Upper lobe of right lung (tissue), 1 donor: ENCODE measurements around the gene ZNF213. TPM values are rescaled to one million over a fixed set of nuclear protein-coding genes. Genes with fewer than 3 reads are reported as not detected.
A peak's percentile ranks its signal among the peaks of the same experiment; 100 is the strongest.
"Not testable (repeated sequence)": the region's sequence is repeated elsewhere in the genome, so short reads cannot be mapped to it uniquely, and the experiment has no call there.

Experiments
- ATAC-seq: fragments of 200-7000 bp; cut with Tn5 transposase; one replicate; pipeline ENCODE4 v1.9.1; 2020; ENCODE audit warnings: mild to moderate bottlenecking, moderate library complexity
- DNase-seq: peaks from one replicate; pipeline ENCODE4 v3.0.0-alpha.2; 2020
- H3K27ac ChIP-seq: fragments of 200-600 bp; one replicate; pipeline ENCODE4 v1.8.0; 2022
- H3K27me3 ChIP-seq: fragments of 200-600 bp; one replicate; pipeline ENCODE4 v1.8.0; 2022; ENCODE audit warnings: mild to moderate bottlenecking
- H3K36me3 ChIP-seq: fragments of 200-600 bp; one replicate; pipeline ENCODE4 v1.8.0; 2022
- H3K4me1 ChIP-seq: fragments of 200-600 bp; one replicate; pipeline ENCODE4 v1.8.0; 2022
- H3K4me3 ChIP-seq: fragments of 200-600 bp; one replicate; pipeline ENCODE4 v1.8.0; 2022; ENCODE audit warnings: mild to moderate bottlenecking
- H3K9me3 ChIP-seq: fragments of 200-600 bp; one replicate; pipeline ENCODE4 v1.8.0; 2022
- intact Hi-C: fragments of 100-400 bp; cut with DNase I; formaldehyde crosslinking; loops from one replicate; pipeline ENCODE4 v1.11.0; 2022
- total RNA-seq: library from RNA; stranded (reverse); fragmentation: NEBNext Ultra II Directional; extraction: Animal tissue kit (Norgen Biotek cat#: 25700); gene quantifications from one replicate; pipeline ENCODE4 v1.2.1, GENCODE V29; 2021
- TF ChIP-seq, protein P1 (sequence below): fragments of 200-600 bp; IDR thresholded peaks from one replicate; pipeline ENCODE4 v1.8.0; 2022; ENCODE audit warnings: antibody characterized with exemption
- donor health status: DM: no; HTN: yes; CAD: no; lungs with severe emphysema.

Gene ZNF213
- total RNA-seq, 1 donor from 2014 or later: 9.1 TPM

- DNase-seq: no peak
- intact Hi-C loops: no loop called here
Measured at GRCh38 chr16:3164121-3164991, 29.5 kb downstream of the ZNF213 start.

DNA sequence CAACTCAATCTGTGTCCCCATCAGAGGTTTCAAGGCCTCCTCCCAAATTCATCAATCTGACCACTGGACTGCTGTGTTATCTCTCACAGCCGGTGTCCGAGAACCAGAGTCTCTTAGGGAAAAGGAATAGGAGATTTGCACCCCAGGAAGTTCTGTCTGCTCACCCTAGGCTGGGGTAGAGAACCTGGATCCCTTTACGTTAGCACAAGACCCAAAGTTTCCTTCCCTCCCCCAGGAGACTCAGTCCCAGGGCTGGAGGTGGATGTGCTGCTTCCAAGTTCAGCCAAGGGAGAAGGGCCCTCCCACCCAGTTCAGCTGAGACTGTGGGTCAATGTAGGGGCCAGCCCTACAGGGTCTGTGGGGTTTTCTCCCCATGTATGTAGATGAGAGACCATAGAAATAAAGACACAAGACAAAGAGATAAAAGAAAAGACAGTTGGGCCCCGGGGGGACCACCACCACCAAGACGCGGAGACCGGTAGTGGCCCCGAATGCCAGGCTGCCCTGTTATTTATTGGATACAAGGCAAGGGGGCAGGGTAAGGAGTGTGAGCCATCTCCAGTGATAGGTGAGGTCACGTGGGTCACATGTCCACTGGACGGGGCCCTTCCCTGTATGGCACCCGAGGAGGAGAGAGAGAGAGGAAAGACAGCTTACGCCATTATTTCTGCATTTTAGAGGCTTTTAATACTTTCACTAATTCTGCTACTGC is 30.4 kb downstream of the ZNF213 start:
- TF ChIP-seq, protein P1, sequence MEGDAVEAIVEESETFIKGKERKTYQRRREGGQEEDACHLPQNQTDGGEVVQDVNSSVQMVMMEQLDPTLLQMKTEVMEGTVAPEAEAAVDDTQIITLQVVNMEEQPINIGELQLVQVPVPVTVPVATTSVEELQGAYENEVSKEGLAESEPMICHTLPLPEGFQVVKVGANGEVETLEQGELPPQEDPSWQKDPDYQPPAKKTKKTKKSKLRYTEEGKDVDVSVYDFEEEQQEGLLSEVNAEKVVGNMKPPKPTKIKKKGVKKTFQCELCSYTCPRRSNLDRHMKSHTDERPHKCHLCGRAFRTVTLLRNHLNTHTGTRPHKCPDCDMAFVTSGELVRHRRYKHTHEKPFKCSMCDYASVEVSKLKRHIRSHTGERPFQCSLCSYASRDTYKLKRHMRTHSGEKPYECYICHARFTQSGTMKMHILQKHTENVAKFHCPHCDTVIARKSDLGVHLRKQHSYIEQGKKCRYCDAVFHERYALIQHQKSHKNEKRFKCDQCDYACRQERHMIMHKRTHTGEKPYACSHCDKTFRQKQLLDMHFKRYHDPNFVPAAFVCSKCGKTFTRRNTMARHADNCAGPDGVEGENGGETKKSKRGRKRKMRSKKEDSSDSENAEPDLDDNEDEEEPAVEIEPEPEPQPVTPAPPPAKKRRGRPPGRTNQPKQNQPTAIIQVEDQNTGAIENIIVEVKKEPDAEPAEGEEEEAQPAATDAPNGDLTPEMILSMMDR: no peak

More at GRCh38 chr16:3164121-3164991, 29.5 kb downstream of the ZNF213 start:
- Histone ChIP-seq H3K27ac (no peak overlapping the region), H3K9me3 (no peaks in the 10 kb centered on the region), H3K27me3 (peaks cover 20% of the 10 kb centered on the region), H3K36me3 (no peaks in the 10 kb centered on the region), H3K4me1 (peaks cover 4% of the 10 kb centered on the region), H3K4me3 (no peak overlapping the region)
- TF ChIP-seq, protein P1: no peak
- no peak for ATAC-seq

GRCh38 chr16:3166505-3166886 is 31.7 kb downstream of the ZNF213 start:
- Histone ChIP-seq H3K27ac (no peak overlapping the region), H3K36me3 (no peaks in the 10 kb centered on the region), H3K4me3 (no peak overlapping the region), H3K4me1 (peaks cover 5% of the 10 kb centered on the region), H3K9me3 (no peaks in the 10 kb centered on the region), H3K27me3 (peaks cover 42% of the 10 kb centered on the region)
- no peak for DNase-seq
- intact Hi-C loops: no loop called here
- TF ChIP-seq, protein P1: no peak
- no peak for ATAC-seq

More for the DNA sequence above, 30.4 kb downstream of the ZNF213 start:
- intact Hi-C loops: no loop called here
- ATAC-seq (no peak), DNase-seq (no peak)
- Histone ChIP-seq H3K27me3 (peaks cover 30% of the 10 kb centered on the region), H3K4me3 (peak overlapping the region; percentile 19), H3K27ac (no peak overlapping the region), H3K4me1 (peaks cover 4% of the 10 kb centered on the region), H3K36me3 (no peaks in the 10 kb centered on the region), H3K9me3 (no peaks in the 10 kb centered on the region)

- H3K36me3 ChIP-seq, H3K27ac ChIP-seq, H3K9me3 ChIP-seq, intact Hi-C loops, ATAC-seq, DNase-seq, H3K4me3 ChIP-seq: not testable (repeated sequence)
- Histone ChIP-seq H3K4me1 (peaks cover 12% of the 10 kb centered on the region), H3K27me3 (peaks cover 64% of the 10 kb centered on the region)
Measured at GRCh38 chr16:3168729-3169128, 33.9 kb downstream of the ZNF213 start.

DNA sequence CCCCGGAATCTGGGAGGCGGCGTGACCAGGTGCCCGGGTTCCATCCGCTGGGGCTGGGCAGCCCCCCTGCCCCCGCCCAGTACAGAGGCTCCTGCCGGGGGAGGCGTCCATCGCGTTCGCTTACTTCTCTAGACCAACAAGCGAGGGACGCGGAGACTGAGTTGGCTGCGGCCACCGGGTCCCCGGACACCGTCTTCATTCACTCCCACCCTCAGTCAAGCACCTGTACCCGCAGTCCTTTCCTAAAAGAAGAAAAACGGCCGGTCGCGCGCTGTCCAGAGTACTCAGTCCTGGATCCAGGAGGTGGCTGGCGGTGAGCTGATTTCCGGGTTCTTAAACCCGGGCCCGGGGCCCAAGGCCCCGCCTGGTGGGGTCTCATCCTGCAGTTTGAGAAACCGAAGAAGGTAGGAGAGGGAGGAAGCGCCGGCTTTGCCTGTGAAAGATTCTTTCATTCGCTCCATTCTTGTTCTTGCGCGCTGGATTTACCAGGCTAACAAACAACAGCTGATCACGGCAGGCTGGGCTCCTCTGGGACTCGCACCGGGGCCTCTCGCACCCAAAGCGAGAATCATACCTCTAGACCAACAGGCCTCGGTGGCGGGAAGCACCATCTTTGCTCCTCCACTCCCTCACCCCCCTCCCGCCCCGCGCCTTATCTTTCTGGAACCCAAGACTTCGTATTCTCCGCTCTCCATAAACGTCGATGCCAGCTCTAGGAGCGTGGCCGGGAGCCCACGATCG is 35.8 kb downstream of the ZNF213 start:
- TF ChIP-seq, protein P1: no peak
- DNase-seq: no peak
- H3K4me1 ChIP-seq: peaks cover 9% of the 10 kb centered on the region
- H3K36me3 ChIP-seq: no peaks in the 10 kb centered on the region
- no peaks in the 10 kb centered on the region for H3K9me3 ChIP-seq
- no peak overlapping the region for H3K27ac ChIP-seq
- intact Hi-C loops: no loop called here
- peaks cover 83% of the 10 kb centered on the region for H3K27me3 ChIP-seq
- ATAC-seq: peak; percentile 35
- no peak overlapping the region for H3K4me3 ChIP-seq
